IMR-90 (cell line): Measurements from ENCODE around the gene ARHGAP12. TPM values are rescaled to one million over a fixed set of nuclear protein-coding genes. Genes with fewer than 3 reads are reported as not detected.

Source experiments
- ATAC-seq: fragments of 200-7000 bp; cut with Tn5 transposase; 2 replicates; pipeline ENCODE4 v1.9.1; 2020; ENCODE audit warnings: low read depth, mild to moderate bottlenecking, moderate library complexity
- BruUV-seq: library from RNA; stranded (reverse); fragments of 400-500 nt; replicated peaks from 2 replicates; lab custom pipeline; 2021; lab: Mats Ljungman, UMichigan
- CTCF ChIA-PET: fragments of 300-600 bp; formaldehyde crosslinking; extraction: SDS; loops from one replicate; lab custom pipeline; 2021; ENCODE audit warnings: antibody characterized with exemption; lab: Yijun Ruan, JAX
- POLR2A ChIA-PET: fragments of 300-600 bp; sonication (Branson Sonifier 250); formaldehyde crosslinking; loops from one replicate; lab custom pipeline; 2022; ENCODE audit warnings: antibody characterized with exemption; ENCODE audit not compliant: unreplicated experiment; lab: Charles Lee
- DNase-seq: peaks from one replicate; pipeline ENCODE4 v3.0.0; 2013
- H2AFZ ChIP-seq: replicated peaks from 2 replicates; pipeline ENCODE3; 2013; ENCODE audit warnings: low read length, mild to moderate bottlenecking; ENCODE audit not compliant: poor library complexity
- H2AK5ac ChIP-seq: 2 replicates; pipeline ENCODE4 v1.6.1; 2013; ENCODE audit warnings: low read depth, low read length, inconsistent platforms
- H2AK9ac ChIP-seq: replicated peaks from 2 replicates; pipeline ENCODE3; 2013; ENCODE audit warnings: mild to moderate bottlenecking, low read depth, low read length, moderate library complexity; ENCODE audit not compliant: poor library complexity
- H2BK120ac ChIP-seq: 2 replicates; pipeline ENCODE4 v1.6.1; 2013; ENCODE audit warnings: low read depth, low read length, inconsistent platforms
- H2BK15ac ChIP-seq: 3 replicates; pipeline ENCODE4 v1.6.1; 2013; ENCODE audit warnings: low read depth, low read length, inconsistent platforms
- H2BK20ac ChIP-seq: 2 replicates; pipeline ENCODE4 v1.6.1; 2013; ENCODE audit warnings: low read depth, mild to moderate bottlenecking, inconsistent platforms, low read length, moderate library complexity
- H2BK5ac ChIP-seq: 2 replicates; pipeline ENCODE4 v1.6.1; 2013; ENCODE audit warnings: mild to moderate bottlenecking, low read depth, low read length, inconsistent platforms; ENCODE audit not compliant: poor library complexity, severe bottlenecking
- H3K14ac ChIP-seq: replicated peaks from 2 replicates; pipeline ENCODE4 v1.6.1; 2013; ENCODE audit warnings: low read depth, low read length, inconsistent platforms
- H3K18ac ChIP-seq: 2 replicates; pipeline ENCODE4 v1.6.1; 2013; ENCODE audit warnings: low read depth, low read length, control low read depth
- H3K23ac ChIP-seq: 2 replicates; pipeline ENCODE4 v1.6.1; 2013; ENCODE audit warnings: low read depth, low read length, inconsistent platforms
- H3K27ac ChIP-seq: 2 replicates; pipeline ENCODE4 v1.5.1; 2013; ENCODE audit warnings: mild to moderate bottlenecking, control low read depth, low read length; ENCODE audit not compliant: insufficient read depth
- H3K27me3 ChIP-seq: 2 replicates; pipeline ENCODE4 v1.6.1; 2013; ENCODE audit warnings: low read length; ENCODE audit not compliant: control insufficient read depth, insufficient read depth
- H3K36me3 ChIP-seq: 2 replicates; pipeline ENCODE4 v1.6.1; 2013; ENCODE audit warnings: low read length, mixed read lengths; ENCODE audit not compliant: control insufficient read depth, insufficient read depth
- H3K4ac ChIP-seq: 2 replicates; pipeline ENCODE4 v1.6.1; 2013; ENCODE audit warnings: low read depth, low read length, inconsistent platforms
- H3K4me1 ChIP-seq: 2 replicates; pipeline ENCODE4 v1.6.1; 2013; ENCODE audit warnings: low read length, mixed read lengths; ENCODE audit not compliant: control insufficient read depth, insufficient read depth
- H3K4me2 ChIP-seq: 2 replicates; pipeline ENCODE4 v1.6.1; 2013; ENCODE audit warnings: low read depth, mild to moderate bottlenecking, control low read depth, low read length, moderate library complexity
- H3K4me3 ChIP-seq: 2 replicates; pipeline ENCODE4 v1.5.1; 2013; ENCODE audit warnings: low read depth, mild to moderate bottlenecking, control low read depth, low read length, moderate library complexity; ENCODE audit not compliant: insufficient read depth
- H3K56ac ChIP-seq: 2 replicates; pipeline ENCODE4 v1.6.1; 2013; ENCODE audit warnings: low read length, inconsistent platforms; ENCODE audit not compliant: insufficient read depth; ENCODE audit errors: extremely low read depth
- H3K79me1 ChIP-seq, 2 experiments: 2 replicates each; pipeline ENCODE4 v1.6.1; 2013; ENCODE audit warnings: low read length in 2 of 2, inconsistent platforms in 1 of 2, low read depth in 1 of 2
- H3K9ac ChIP-seq: 2 replicates; pipeline ENCODE4 v1.6.1; 2013; ENCODE audit warnings: low read depth, low read length, control low read depth
- H3K9me1 ChIP-seq: 2 replicates; pipeline ENCODE4 v1.6.1; 2013; ENCODE audit warnings: low read length, inconsistent platforms; ENCODE audit not compliant: insufficient read depth
- H3K9me3 ChIP-seq: 2 replicates; pipeline ENCODE4 v1.6.1; 2013; ENCODE audit warnings: low read length; ENCODE audit not compliant: control insufficient read depth, insufficient read depth
- H4K20me1 ChIP-seq: 2 replicates; pipeline ENCODE4 v1.6.1; 2013; ENCODE audit warnings: low read length, inconsistent platforms; ENCODE audit not compliant: insufficient read depth
- H4K5ac ChIP-seq: 2 replicates; pipeline ENCODE4 v1.6.1; 2013; ENCODE audit warnings: mild to moderate bottlenecking, low read depth, low read length, control low read depth
- H4K8ac ChIP-seq, 2 experiments: 2 replicates each; pipeline ENCODE4 v1.6.1; 2013; ENCODE audit warnings: low read depth in 2 of 2, low read length in 2 of 2, control low read depth in 1 of 2, inconsistent platforms in 1 of 2
- H4K91ac ChIP-seq: 2 replicates; pipeline ENCODE4 v1.6.1; 2013; ENCODE audit warnings: low read depth, low read length, inconsistent platforms; ENCODE audit not compliant: insufficient read depth
- CHD1 ChIP-seq: IDR thresholded peaks from 2 replicates; pipeline ENCODE4 v1.6.1; 2012; ENCODE audit warnings: low read depth, low read length, improper control_type of control experiment
- FOS ChIP-seq: fragments of 150-350 bp; IDR thresholded peaks from 2 replicates; pipeline ENCODE4 v1.6.1; 2016; ENCODE audit warnings: low read depth, low read length
- MAFK ChIP-seq: IDR thresholded peaks from 2 replicates; pipeline ENCODE4 v1.6.1; 2012; ENCODE audit warnings: low read depth, low read length, improper control_type of control experiment
- MAZ ChIP-seq: IDR thresholded peaks from 2 replicates; pipeline ENCODE4 v1.6.1; 2012; ENCODE audit warnings: low read depth, mild to moderate bottlenecking, low read length, improper control_type of control experiment, moderate library complexity, borderline replicate concordance
- MXI1 ChIP-seq: IDR thresholded peaks from 2 replicates; pipeline ENCODE4 v1.6.1; 2012; ENCODE audit warnings: low read depth, mild to moderate bottlenecking, low read length, moderate library complexity, borderline replicate concordance
- NFE2L2 ChIP-seq: fragments of 150-350 bp; IDR thresholded peaks from 2 replicates; pipeline ENCODE4 v1.6.1; 2016; ENCODE audit warnings: low read depth, mild to moderate bottlenecking, low read length
- POLR2A ChIP-seq: IDR thresholded peaks from 2 replicates; pipeline ENCODE4 v1.6.1; 2012; ENCODE audit warnings: mild to moderate bottlenecking, low read depth, low read length
- RAD21 ChIP-seq: IDR thresholded peaks from 2 replicates; pipeline ENCODE4 v1.6.1; 2012; ENCODE audit warnings: low read length, improper control_type of control experiment
- dilution Hi-C: fragments of 300-500 bp; cut with HindIII; formaldehyde crosslinking; loops from one replicate; pipeline ENCODE4 v1.14.3; 2018; ENCODE audit warnings: low sequenced_read_pairs; ENCODE audit not compliant: unreplicated experiment
- in situ Hi-C: fragments of 300-500 bp; cut with MboI; formaldehyde crosslinking; loops from 3 replicates; pipeline ENCODE4 v1.14.3; 2019; ENCODE audit warnings: low sequenced_read_pairs, inconsistent platforms, mixed read lengths
- intact Hi-C: fragments of 100-400 bp; cut with micrococcal nuclease; formaldehyde crosslinking; loops from 2 replicates; pipeline ENCODE4 v1.10.0; 2022
- polyA plus RNA-seq, 3 experiments: library from polyadenylated mRNA; depleted of rRNA; stranded (reverse); fragments of >200 nt; gene quantifications; 2 replicates each; pipeline ENCODE4 v1.2.3, GENCODE V29; 2012; ENCODE audit warnings: low replicate concordance in 1 of 3
- total RNA-seq: library from RNA; depleted of rRNA; stranded (reverse); fragments of >200 nt; gene quantifications from 2 replicates; pipeline ENCODE4 v1.2.3, GENCODE V29; 2012
- TF ChIP-seq, protein P1 (sequence below): fragments of 150-350 bp; IDR thresholded peaks from 2 replicates; pipeline ENCODE4 v1.6.1; 2017; ENCODE audit warnings: mild to moderate bottlenecking, antibody characterized with exemption, low read length, low read depth
- TF ChIP-seq, protein P2 (sequence below): conservative IDR thresholded peaks from 2 replicates; pipeline ENCODE4 v1.5.1; 2012; ENCODE audit warnings: mild to moderate bottlenecking, low read depth, low read length, improper control_type of control experiment
- TF ChIP-seq, protein P3 (sequence below): fragments of 150-350 bp; IDR thresholded peaks from 2 replicates; pipeline ENCODE4 v1.6.1; 2016; ENCODE audit warnings: low read depth, mild to moderate bottlenecking, low read length, moderate library complexity, borderline replicate concordance

ARHGAP12 gene
- total and polyA plus RNA-seq, 2 of the 4 experiments (the other 2 are of a cell fraction): 9.0 to 28.5 TPM

GRCh38 chr10:31885971-31886370 lies 42.7 kb downstream of the ARHGAP12 start:
- ATAC-seq (no peak), DNase-seq (no peak)
- H2BK5ac ChIP-seq: no peak overlapping the region
- H3K27me3 ChIP-seq: no peaks in the 10 kb centered on the region
- intact Hi-C loops: loop anchor here (5.0 kb wide), 1 partner anchor 36 kb away; no protein-coding TSS in a partner anchor
- no peak overlapping the region for H2AK5ac ChIP-seq
- POLR2A ChIA-PET: no interaction called here
- no peak overlapping the region for H3K4ac ChIP-seq
- H3K23ac ChIP-seq: no peak overlapping the region
- peaks cover 25 to 55% of the 10 kb centered on the region in 2 experiments for H3K79me1 ChIP-seq
- CTCF ChIA-PET: interaction anchor here (0.6 kb wide), 1 partner anchor 13 kb away, joined by 3 read pairs; no protein-coding TSS in a partner anchor
- no peaks in the 10 kb centered on the region for H3K36me3 ChIP-seq
- H3K9me3 ChIP-seq: no peaks in the 10 kb centered on the region
- no peak overlapping the region for H3K4me3 ChIP-seq
- H3K27ac ChIP-seq: no peak overlapping the region
- H3K4me2 ChIP-seq: no peak overlapping the region
- no peak overlapping the region for H2AK9ac ChIP-seq
- BruUV-seq: no TSS peak
- dilution Hi-C loops: no loop called here
- H4K5ac ChIP-seq: no peak overlapping the region
- H3K14ac ChIP-seq: no peak overlapping the region
- H4K91ac ChIP-seq: no peak overlapping the region
- TF ChIP-seq POLR2A (no peak), FOS (no peak), MAZ (no peak), MAFK (no peak), MXI1 (no peak), CHD1 (no peak), NFE2L2 (no peak), RAD21 (no peak)
- TF ChIP-seq, protein P1, sequence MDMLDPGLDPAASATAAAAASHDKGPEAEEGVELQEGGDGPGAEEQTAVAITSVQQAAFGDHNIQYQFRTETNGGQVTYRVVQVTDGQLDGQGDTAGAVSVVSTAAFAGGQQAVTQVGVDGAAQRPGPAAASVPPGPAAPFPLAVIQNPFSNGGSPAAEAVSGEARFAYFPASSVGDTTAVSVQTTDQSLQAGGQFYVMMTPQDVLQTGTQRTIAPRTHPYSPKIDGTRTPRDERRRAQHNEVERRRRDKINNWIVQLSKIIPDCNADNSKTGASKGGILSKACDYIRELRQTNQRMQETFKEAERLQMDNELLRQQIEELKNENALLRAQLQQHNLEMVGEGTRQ: no peak
- TF ChIP-seq, protein P2, sequence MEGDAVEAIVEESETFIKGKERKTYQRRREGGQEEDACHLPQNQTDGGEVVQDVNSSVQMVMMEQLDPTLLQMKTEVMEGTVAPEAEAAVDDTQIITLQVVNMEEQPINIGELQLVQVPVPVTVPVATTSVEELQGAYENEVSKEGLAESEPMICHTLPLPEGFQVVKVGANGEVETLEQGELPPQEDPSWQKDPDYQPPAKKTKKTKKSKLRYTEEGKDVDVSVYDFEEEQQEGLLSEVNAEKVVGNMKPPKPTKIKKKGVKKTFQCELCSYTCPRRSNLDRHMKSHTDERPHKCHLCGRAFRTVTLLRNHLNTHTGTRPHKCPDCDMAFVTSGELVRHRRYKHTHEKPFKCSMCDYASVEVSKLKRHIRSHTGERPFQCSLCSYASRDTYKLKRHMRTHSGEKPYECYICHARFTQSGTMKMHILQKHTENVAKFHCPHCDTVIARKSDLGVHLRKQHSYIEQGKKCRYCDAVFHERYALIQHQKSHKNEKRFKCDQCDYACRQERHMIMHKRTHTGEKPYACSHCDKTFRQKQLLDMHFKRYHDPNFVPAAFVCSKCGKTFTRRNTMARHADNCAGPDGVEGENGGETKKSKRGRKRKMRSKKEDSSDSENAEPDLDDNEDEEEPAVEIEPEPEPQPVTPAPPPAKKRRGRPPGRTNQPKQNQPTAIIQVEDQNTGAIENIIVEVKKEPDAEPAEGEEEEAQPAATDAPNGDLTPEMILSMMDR: no peak
- TF ChIP-seq, protein P3, sequence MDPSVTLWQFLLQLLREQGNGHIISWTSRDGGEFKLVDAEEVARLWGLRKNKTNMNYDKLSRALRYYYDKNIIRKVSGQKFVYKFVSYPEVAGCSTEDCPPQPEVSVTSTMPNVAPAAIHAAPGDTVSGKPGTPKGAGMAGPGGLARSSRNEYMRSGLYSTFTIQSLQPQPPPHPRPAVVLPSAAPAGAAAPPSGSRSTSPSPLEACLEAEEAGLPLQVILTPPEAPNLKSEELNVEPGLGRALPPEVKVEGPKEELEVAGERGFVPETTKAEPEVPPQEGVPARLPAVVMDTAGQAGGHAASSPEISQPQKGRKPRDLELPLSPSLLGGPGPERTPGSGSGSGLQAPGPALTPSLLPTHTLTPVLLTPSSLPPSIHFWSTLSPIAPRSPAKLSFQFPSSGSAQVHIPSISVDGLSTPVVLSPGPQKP: no peak
- H2BK15ac ChIP-seq: no peak overlapping the region
- peaks cover 3% of the 10 kb centered on the region for H3K9me1 ChIP-seq
- H2AFZ ChIP-seq: no peak overlapping the region
- no peak overlapping the region for H2BK120ac ChIP-seq
- H4K8ac ChIP-seq: no peak overlapping the region
- no peak overlapping the region for H3K9ac ChIP-seq
- no peak overlapping the region for H3K56ac ChIP-seq
- in situ Hi-C loops: no loop called here
- no peak overlapping the region for H3K18ac ChIP-seq
- no peak overlapping the region for H2BK20ac ChIP-seq
- peaks cover 10% of the 10 kb centered on the region; the same call in 1 of the 2 replicates for H4K20me1 ChIP-seq
- H3K4me1 ChIP-seq: peaks cover 12% of the 10 kb centered on the region
